Measurements from ENCODE around the gene FIGLA. TPM values are rescaled to one million over a fixed set of nuclear protein-coding genes. Genes with fewer than 3 reads are reported as not detected.

Gene FIGLA
- 0.13 TPM in 1 of 2 replicates, not detected in the other for total RNA-seq

DNA sequence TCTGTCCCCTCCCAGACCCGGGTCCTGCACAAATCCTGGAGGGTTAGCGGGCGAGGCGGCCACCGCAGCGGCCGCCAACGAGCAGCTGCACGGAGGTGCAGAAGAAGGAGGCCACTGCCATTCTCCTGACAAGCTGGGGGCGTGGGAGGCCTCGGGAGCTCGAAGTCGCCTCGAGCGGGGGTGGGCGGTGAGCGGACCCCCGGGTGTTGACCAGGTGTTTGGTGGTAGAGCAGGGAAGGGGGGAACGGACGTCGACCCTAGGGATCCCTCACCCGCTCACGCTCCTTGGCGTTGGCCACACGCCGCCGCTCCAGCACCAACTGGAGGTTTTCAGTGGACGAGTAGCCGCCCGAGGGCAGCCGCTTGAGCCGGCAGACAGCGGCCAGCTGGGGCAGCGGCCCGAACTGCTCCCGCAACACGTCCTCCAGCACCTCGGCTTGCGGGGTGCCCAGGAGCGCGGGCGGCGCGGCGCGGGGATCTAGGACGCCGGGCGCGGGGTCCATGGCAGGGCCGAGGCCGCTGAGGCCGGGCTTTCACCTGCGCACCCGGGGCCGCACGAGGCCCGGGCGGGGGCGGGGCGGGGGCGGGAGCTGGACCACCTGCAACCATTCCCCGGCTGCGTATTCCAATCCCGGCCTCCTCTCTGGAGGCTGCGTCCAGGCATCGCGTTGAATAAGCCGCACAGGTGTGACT, at the start of gene FIGLA:
TSS of gene FIGLA (minus strand) at position 508 of the 693 bp plus-strand sequence. CDS start at position 503, 5 bp downstream.
- peak in 1 of 2 donors; percentile 4 for DNase-seq (ENCODE audit: low read depth in 2 of 2)

GRCh38 chr2:70837980-70838925, 47.8 kb upstream of the FIGLA start:
- peak in 1 of 2 donors; percentile 28 for DNase-seq (ENCODE audit: low read depth in 2 of 2)

GRCh38 chr2:70835643-70836042, 45.2 kb upstream of the FIGLA start, which contains the start of gene CD207:
TSS of gene CD207 (minus strand) at chr2:70835816. CDS start at chr2:70835776, 40 bp downstream.
- DNase-seq (ENCODE audit: low read depth in 2 of 2) = no peak

GRCh38 chr2:70834881-70835280, 44.4 kb upstream of the FIGLA start:
- no peak for DNase-seq (ENCODE audit: low read depth in 2 of 2)

DNA sequence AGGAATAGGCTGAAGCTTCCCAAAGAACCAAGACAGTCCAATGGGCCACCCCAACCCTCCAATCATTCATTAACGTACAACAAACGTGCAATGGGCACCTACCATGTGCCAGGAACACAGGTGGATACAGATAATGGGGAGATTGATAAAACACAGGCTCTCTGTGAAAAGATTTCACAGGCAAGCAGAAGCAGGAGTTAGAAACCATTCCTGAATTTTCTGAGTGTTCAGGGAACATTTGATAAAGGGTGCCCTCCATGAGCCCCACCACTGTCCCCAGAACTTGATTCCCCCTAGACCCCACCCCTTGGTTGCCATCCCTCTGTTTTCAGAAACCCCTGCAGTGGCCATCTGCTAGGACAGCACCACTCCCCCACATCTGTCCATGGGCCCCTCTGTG, 43.7 kb upstream of the FIGLA start:
- DNase-seq (ENCODE audit: low read depth in 2 of 2) = no peak

- DNase-seq (ENCODE audit: low read depth in 2 of 2) = no peak
Measured at GRCh38 chr2:70833246-70833645, 42.8 kb upstream of the FIGLA start.

DNA sequence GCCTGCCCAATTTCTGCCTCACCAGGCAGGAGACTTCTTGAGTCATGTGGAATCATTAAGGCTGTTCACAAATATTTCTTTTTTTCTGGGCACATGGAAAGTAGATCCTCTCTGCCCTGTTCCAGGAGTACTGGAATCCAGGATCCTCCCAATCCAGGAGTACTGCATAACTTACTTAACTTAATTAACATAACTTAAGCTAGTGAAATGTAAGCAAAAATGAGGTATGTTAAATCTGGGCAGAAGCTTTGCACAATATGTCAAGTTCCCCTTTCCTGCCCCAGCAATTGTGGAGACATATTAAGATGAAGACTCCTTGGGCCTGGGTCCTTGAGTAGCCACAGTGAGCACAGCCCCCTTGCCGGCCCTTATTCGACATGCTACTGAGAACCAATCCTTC, 41.9 kb upstream of the FIGLA start:
- DNase-seq (ENCODE audit: low read depth in 2 of 2) = no peak

- peak; percentile 68 to 78 for DNase-seq (ENCODE audit: low read depth in 2 of 2)
Measured at GRCh38 chr2:70831861-70832260, 41.4 kb upstream of the FIGLA start.

DNA sequence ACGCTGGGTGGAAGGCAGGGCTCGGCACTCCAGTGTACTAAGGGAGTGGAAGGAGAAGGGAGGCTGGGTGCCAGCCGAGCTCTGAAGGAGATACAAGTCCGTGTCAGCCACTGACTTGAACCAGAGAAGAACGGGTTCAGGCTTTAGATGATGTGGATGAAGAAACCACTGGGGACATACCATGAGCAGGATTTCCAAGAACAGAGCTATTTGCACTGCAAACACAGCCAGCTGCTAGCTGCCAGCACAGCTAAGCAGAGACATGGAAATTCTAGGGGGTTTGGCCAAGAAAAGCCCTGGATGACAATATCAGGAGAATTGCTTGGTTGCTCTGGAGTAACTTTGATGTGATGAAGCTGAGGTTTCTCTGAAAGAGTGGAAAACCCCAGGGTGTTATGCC, 39.9 kb upstream of the FIGLA start:
- peak in 1 of 2 donors; percentile 16 for DNase-seq (ENCODE audit: low read depth in 2 of 2)

GRCh38 chr2:70829916-70830315, 39.5 kb upstream of the FIGLA start:
- DNase-seq (ENCODE audit: low read depth in 2 of 2) = peak; percentile 39 to 78

GRCh38 chr2:70828914-70829824, 38.7 kb upstream of the FIGLA start:
- peak; percentile 56 to 92 for DNase-seq (ENCODE audit: low read depth in 2 of 2)

- DNase-seq (ENCODE audit: low read depth in 2 of 2) = peak in 1 of 2 donors; percentile 46
Measured at GRCh38 chr2:70828115-70828514, 37.7 kb upstream of the FIGLA start.

- no peak for DNase-seq (ENCODE audit: low read depth in 2 of 2)
Measured at GRCh38 chr2:70827388-70827787, 36.9 kb upstream of the FIGLA start.

GRCh38 chr2:70826696-70827350, 36.4 kb upstream of the FIGLA start:
- peak in 1 of 2 donors; percentile 11 for DNase-seq (ENCODE audit: low read depth in 2 of 2)

GRCh38 chr2:70823249-70823648, 32.8 kb upstream of the FIGLA start:
- no peak for DNase-seq (ENCODE audit: low read depth in 2 of 2)

DNA sequence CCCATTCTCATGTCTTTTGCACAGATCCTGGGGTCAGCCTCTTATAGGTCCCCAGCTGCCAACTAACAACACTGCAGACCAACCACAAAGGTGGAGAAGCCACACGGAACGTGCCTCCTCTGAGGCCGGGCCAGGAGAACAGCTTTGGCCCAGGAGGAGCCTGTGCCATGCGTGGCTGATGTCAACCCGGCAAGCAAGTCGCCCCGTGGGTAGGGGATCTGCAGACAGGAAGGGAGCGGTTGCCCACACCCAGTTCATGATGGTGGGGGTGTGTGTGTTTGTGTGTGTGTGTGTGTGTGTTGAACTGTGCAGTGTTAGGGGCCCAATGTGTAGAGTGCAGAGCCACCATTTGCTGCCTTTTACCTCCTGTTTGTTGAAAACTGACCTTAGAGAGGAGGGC, 32.4 kb upstream of the FIGLA start:
- no peak for DNase-seq (ENCODE audit: low read depth in 2 of 2)

GRCh38 chr2:70820499-70820898, 30.1 kb upstream of the FIGLA start, which contains the start of gene CLEC4F:
TSS of gene CLEC4F (minus strand) at chr2:70820599. CDS start at chr2:70820523, 76 bp downstream.
- no peak for DNase-seq (ENCODE audit: low read depth in 2 of 2)

DNA sequence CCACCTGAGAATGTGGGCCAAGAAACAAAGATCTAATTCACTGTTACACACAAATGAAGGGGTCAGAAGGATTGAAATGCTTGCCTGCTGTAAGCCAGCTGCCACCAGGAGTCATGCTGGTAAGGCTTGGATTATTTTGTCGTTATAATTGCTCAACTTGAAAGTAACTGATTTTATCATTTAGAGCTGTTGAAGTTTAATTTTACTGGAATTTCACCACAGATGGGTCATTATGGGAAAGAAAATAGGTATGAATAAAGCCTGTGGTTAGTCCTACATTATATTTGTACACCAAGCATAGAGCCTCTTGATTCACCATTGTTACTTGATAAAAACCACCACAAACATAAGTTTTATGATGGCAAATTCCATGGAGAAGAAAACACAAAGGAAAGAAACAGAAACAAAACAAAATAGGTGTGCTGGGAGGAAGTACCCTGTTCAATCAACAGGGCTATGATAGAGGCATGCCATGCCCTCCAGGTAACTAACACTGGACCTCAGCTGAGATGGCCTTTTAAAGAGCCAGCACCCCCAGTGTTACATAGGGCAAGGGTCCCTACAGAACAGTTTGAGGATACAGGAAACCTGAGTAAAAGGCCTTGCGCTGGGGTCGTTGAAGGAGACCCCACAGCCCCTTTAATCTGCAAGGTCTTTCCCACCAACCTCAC, 27.0 kb upstream of the FIGLA start:
- DNase-seq (ENCODE audit: low read depth in 2 of 2) = no peak

DNA sequence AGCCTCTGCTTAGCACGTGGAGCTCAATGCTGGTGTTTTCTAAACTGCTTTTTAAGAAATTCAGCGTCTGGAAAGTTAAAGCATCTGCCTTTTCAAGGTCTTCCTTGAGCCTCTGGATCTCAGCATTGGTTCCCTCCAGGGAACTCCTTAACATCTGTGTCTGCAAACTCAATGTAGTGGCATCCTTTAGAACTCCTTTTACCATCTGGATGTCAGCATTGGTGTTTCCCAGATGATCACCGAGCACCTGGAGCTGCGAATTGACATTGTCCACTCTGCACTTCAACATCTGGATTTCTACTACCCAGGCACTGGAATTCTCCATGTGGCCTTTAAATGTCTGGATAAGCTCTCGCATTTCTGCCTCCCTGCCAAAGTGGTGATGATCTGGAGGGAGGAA, 26.3 kb upstream of the FIGLA start:
- no peak for DNase-seq (ENCODE audit: low read depth in 2 of 2)
